Testis (tissue), 3 donors: ENCODE measurements around the gene CASP2. TPM values are rescaled to one million over a fixed set of nuclear protein-coding genes. Genes with fewer than 3 reads are reported as not detected.

Source experiments
- DNase-seq: peaks from one replicate; pipeline ENCODE4 v3.0.0-alpha.2; 2019
- H3K27ac ChIP-seq, 2 donors: fragments of 200-600 bp; sonication (generic); one replicate each; pipeline ENCODE4 v1.5.1; 2019
- H3K27me3 ChIP-seq: fragments of 200-600 bp; sonication (generic); one replicate; pipeline ENCODE4 v1.5.1; 2019
- H3K36me3 ChIP-seq: fragments of 200-600 bp; sonication (generic); one replicate; pipeline ENCODE4 v1.5.1; 2017; ENCODE audit warnings: low read depth; ENCODE audit errors: missing control alignments
- H3K4me1 ChIP-seq: fragments of 200-600 bp; sonication (generic); one replicate; pipeline ENCODE4 v1.5.1; 2019
- H3K4me3 ChIP-seq, 2 donors: fragments of 200-600 bp; sonication (generic); one replicate each; pipeline ENCODE4 v1.5.1; 2017 to 2019
- H3K9me3 ChIP-seq: fragments of 200-600 bp; sonication (generic); one replicate; pipeline ENCODE4 v1.5.1; 2017
- CTCF ChIP-seq, 3 experiments: fragments of 450-650 bp in 2 of 3; fragments of 200-600 bp in 1 of 3; sonication (generic) in 1 of 3; IDR thresholded peaks; one replicate each; pipeline ENCODE4 v1.5.1; 2016 to 2019; ENCODE audit warnings: antibody characterized with exemption in 3 of 3, mild to moderate bottlenecking in 2 of 3, moderate library complexity in 1 of 3
- POLR2A ChIP-seq: fragments of 450-650 bp; IDR thresholded peaks from one replicate; pipeline ENCODE4 v1.6.1; 2017; ENCODE audit warnings: antibody characterized with exemption, mild to moderate bottlenecking, moderate library complexity
- WGBS, 2 donors: methylation state at CpG; one replicate each; pipeline ENCODE4 v1.1.5; 2018; 5-methylcytosine and 5-hydroxymethylcytosine counted together
- intact Hi-C: fragments of 100-400 bp; cut with DNase I; formaldehyde crosslinking; loops from one replicate; pipeline ENCODE4 v1.15.1; 2023; ENCODE audit warnings: low total_unique reads
- polyA plus RNA-seq: library from polyadenylated mRNA; stranded (reverse); fragments of 350-450 nt; fragmentation: Illumina TruSeq; extraction: RNeasy Lipid Tissue Mini Kit (QIAGEN cat#74804); gene quantifications from one replicate; pipeline ENCODE4 v1.2.3, GENCODE V29; 2014; ENCODE audit warnings: low read depth, low replicate concordance; ENCODE audit not compliant: insufficient read depth
- total RNA-seq, 2 donors: library from RNA; depleted of rRNA; stranded (reverse); fragments of >200 nt; gene quantifications; one replicate each; pipeline ENCODE4 v1.2.3, GENCODE V29; 2016

The CASP2 gene
- total and polyA plus RNA-seq, 3 donors from 2014 or later = 20.7 to 26.5 (median 23.6) TPM

GRCh38 chr7:143323653-143324052, 35.5 kb downstream of the CASP2 start:
- no peak for DNase-seq
- TF ChIP-seq POLR2A (no peak), CTCF (IDR thresholded peaks at IDR 0.05) (no peak)
- WGBS, 2 donors = 71 to 86% methylated on average over 11 to 12 of the region's 12 CpGs
- H3K27me3 ChIP-seq = no peaks in the 10 kb centered on the region
- H3K4me3 ChIP-seq = no peak overlapping the region
- H3K4me1 ChIP-seq = no peaks in the 10 kb centered on the region
- intact Hi-C loops = no loop called here
- no peaks in the 10 kb centered on the region for H3K36me3 ChIP-seq
- H3K9me3 ChIP-seq = no peaks in the 10 kb centered on the region
- no peak overlapping the region for H3K27ac ChIP-seq

DNA sequence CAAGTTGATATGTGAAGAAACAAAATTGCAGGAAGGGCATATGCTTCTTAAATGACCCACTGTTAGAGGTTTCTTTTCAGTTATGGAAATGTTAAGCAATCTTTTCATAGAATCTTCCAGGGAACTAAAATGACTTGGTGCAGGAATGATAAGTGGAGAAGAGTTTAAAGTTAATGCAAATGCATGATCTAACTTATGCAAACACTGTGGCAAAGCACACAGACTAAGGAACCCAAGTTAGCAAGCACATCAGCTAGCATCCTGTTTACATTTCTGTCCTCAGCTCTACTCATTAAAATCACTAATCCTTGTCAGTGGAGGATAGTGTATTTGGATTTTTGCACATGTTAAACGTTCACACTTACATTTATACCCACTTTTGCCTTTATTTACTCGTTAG, 37.1 kb downstream of the CASP2 start:
- no peak overlapping the region for H3K27ac ChIP-seq
- TF ChIP-seq CTCF (IDR thresholded peaks at IDR 0.05) = no peak
- TF ChIP-seq POLR2A = no peak
- intact Hi-C loops = no loop called here

GRCh38 chr7:143327903-143328302, 39.8 kb downstream of the CASP2 start:
- Histone ChIP-seq H3K4me3 (no peak overlapping the region), H3K36me3 (no peaks in the 10 kb centered on the region), H3K27me3 (no peaks in the 10 kb centered on the region), H3K27ac (no peak overlapping the region), H3K4me1 (no peaks in the 10 kb centered on the region), H3K9me3 (no peaks in the 10 kb centered on the region)
- 88 to 91% methylated on average over 5 of the region's 5 CpGs for WGBS, 2 donors
- no peak for DNase-seq
- intact Hi-C loops = no loop called here
- TF ChIP-seq CTCF (IDR thresholded peaks at IDR 0.05) (no peak), POLR2A (no peak)

More for the DNA sequence above, 37.1 kb downstream of the CASP2 start:
- DNase-seq = no peak
- Histone ChIP-seq H3K4me3 (no peak overlapping the region), H3K27me3 (no peaks in the 10 kb centered on the region), H3K9me3 (no peaks in the 10 kb centered on the region), H3K36me3 (no peaks in the 10 kb centered on the region), H3K4me1 (no peaks in the 10 kb centered on the region)
- 80 to 82% methylated on average over 2 of the region's 2 CpGs for WGBS, 2 donors

GRCh38 chr7:143329471-143330170, 41.5 kb downstream of the CASP2 start:
- H3K4me3 ChIP-seq = no peak overlapping the region
- no peaks in the 10 kb centered on the region for H3K4me1 ChIP-seq
- H3K9me3 ChIP-seq = no peaks in the 10 kb centered on the region
- no peaks in the 10 kb centered on the region for H3K27me3 ChIP-seq
- DNase-seq = no peak
- intact Hi-C loops = no loop called here
- TF ChIP-seq POLR2A = no peak
- no peak for TF ChIP-seq CTCF (IDR thresholded peaks at IDR 0.05)
- 90 to 95% methylated on average over 10 of the region's 10 CpGs for WGBS, 2 donors
- no peaks in the 10 kb centered on the region for H3K36me3 ChIP-seq
- H3K27ac ChIP-seq = no peak overlapping the region
